Endothelial cell (in vitro differentiated cells): ENCODE data around the gene OR2C3. TPM values are rescaled to one million over a fixed set of nuclear protein-coding genes. Genes with fewer than 3 reads are reported as not detected.

Source experiments
- DNase-seq: peaks from one replicate; pipeline ENCODE4 v3.0.0; 2021; ENCODE audit warnings: low spot score
- H3K27ac Mint-ChIP-seq: one replicate; pipeline ENCODE4 v1.8.0; 2021; ENCODE audit warnings: mixed read lengths, inconsistent platforms; ENCODE audit not compliant: unreplicated experiment
- H3K27me3 Mint-ChIP-seq: one replicate; pipeline ENCODE4 v1.8.0; 2021; ENCODE audit warnings: mild to moderate bottlenecking, moderate library complexity, mixed read lengths, inconsistent platforms; ENCODE audit not compliant: unreplicated experiment
- H3K36me3 Mint-ChIP-seq: one replicate; pipeline ENCODE4 v1.8.0; 2021; ENCODE audit warnings: mild to moderate bottlenecking, low read depth, mixed read lengths, inconsistent platforms; ENCODE audit not compliant: unreplicated experiment
- H3K4me1 Mint-ChIP-seq: one replicate; pipeline ENCODE4 v1.8.0; 2021; ENCODE audit warnings: mild to moderate bottlenecking, mixed read lengths, inconsistent platforms; ENCODE audit not compliant: unreplicated experiment
- H3K4me3 Mint-ChIP-seq: one replicate; pipeline ENCODE4 v1.8.0; 2021; ENCODE audit warnings: mild to moderate bottlenecking, mixed read lengths, inconsistent platforms; ENCODE audit not compliant: unreplicated experiment
- H3K9me3 Mint-ChIP-seq: one replicate; pipeline ENCODE4 v1.8.0; 2021; ENCODE audit warnings: mixed read lengths, inconsistent platforms; ENCODE audit not compliant: unreplicated experiment
- total RNA-seq: library from RNA; stranded (reverse); fragmentation: NEBNext Ultra II Directional; extraction: Animal tissue kit (Norgen Biotek cat#: 25700); gene quantifications from one replicate; pipeline ENCODE4 v1.2.1, GENCODE V29; 2021; ENCODE audit not compliant: unreplicated experiment
- TF ChIP-seq, protein P1 (sequence below): fragments of 200-600 bp; sonication (generic); IDR thresholded peaks from one replicate; pipeline ENCODE4 v1.5.0; 2021; ENCODE audit warnings: antibody characterized with exemption; ENCODE audit not compliant: unreplicated experiment

OR2C3 gene
- total RNA-seq, 1 donor from 2014 or later: not detected

- H3K36me3 Mint-ChIP-seq: no peaks in the 10 kb centered on the region
- no peaks in the 10 kb centered on the region for H3K9me3 Mint-ChIP-seq
- H3K4me1 Mint-ChIP-seq: no peaks in the 10 kb centered on the region
- H3K27me3 Mint-ChIP-seq: peaks cover 2% of the 10 kb centered on the region
- TF ChIP-seq, protein P1, sequence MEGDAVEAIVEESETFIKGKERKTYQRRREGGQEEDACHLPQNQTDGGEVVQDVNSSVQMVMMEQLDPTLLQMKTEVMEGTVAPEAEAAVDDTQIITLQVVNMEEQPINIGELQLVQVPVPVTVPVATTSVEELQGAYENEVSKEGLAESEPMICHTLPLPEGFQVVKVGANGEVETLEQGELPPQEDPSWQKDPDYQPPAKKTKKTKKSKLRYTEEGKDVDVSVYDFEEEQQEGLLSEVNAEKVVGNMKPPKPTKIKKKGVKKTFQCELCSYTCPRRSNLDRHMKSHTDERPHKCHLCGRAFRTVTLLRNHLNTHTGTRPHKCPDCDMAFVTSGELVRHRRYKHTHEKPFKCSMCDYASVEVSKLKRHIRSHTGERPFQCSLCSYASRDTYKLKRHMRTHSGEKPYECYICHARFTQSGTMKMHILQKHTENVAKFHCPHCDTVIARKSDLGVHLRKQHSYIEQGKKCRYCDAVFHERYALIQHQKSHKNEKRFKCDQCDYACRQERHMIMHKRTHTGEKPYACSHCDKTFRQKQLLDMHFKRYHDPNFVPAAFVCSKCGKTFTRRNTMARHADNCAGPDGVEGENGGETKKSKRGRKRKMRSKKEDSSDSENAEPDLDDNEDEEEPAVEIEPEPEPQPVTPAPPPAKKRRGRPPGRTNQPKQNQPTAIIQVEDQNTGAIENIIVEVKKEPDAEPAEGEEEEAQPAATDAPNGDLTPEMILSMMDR: no peak
- DNase-seq: no peak
- no peak overlapping the region for H3K4me3 Mint-ChIP-seq
- H3K27ac Mint-ChIP-seq: no peak overlapping the region
Measured at GRCh38 chr1:247538561-247538960, 2.3 kb upstream of the OR2C3 start.

GRCh38 chr1:247535402-247535801 is 838 bp downstream of the OR2C3 start:
- no peak overlapping the region for H3K27ac Mint-ChIP-seq
- no peak overlapping the region for H3K4me3 Mint-ChIP-seq
- no peaks in the 10 kb centered on the region for H3K9me3 Mint-ChIP-seq
- H3K36me3 Mint-ChIP-seq: no peaks in the 10 kb centered on the region
- TF ChIP-seq, protein P1: no peak
- DNase-seq: no peak
- peaks cover 2% of the 10 kb centered on the region for H3K27me3 Mint-ChIP-seq
- no peaks in the 10 kb centered on the region for H3K4me1 Mint-ChIP-seq

DNA sequence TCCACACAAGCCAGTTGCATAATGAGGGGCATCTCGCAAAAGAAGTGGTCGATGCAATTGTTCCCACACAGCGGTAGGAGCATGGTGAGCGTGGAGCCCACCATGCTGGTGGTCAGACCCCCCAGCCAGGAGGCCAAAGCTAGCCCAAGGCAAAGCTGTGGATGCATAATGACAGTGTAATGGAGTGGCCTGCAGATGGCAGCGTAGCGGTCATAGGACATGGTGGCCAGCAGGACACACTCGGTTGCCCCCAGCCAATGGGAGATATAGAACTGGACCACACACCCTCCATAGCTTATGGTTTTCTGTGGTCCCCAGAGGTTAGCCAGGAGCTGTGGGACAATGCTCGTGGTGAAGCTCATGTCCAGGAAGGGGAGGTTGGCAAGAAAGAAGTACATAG is 4.3 kb downstream of the OR2C3 start:
- H3K27me3 Mint-ChIP-seq: no peaks in the 10 kb centered on the region
- DNase-seq: no peak
- TF ChIP-seq, protein P1: no peak
- H3K4me3 Mint-ChIP-seq: no peak overlapping the region
- no peaks in the 10 kb centered on the region for H3K9me3 Mint-ChIP-seq
- no peak overlapping the region for H3K27ac Mint-ChIP-seq
- H3K36me3 Mint-ChIP-seq: no peaks in the 10 kb centered on the region
- no peaks in the 10 kb centered on the region for H3K4me1 Mint-ChIP-seq

GRCh38 chr1:247530785-247531184 is 5.5 kb downstream of the OR2C3 start:
- TF ChIP-seq, protein P1: no peak
- H3K27ac Mint-ChIP-seq: no peak overlapping the region
- no peaks in the 10 kb centered on the region for H3K27me3 Mint-ChIP-seq
- DNase-seq: no peak
- H3K4me3 Mint-ChIP-seq: no peak overlapping the region
- H3K4me1 Mint-ChIP-seq: no peaks in the 10 kb centered on the region
- H3K36me3 Mint-ChIP-seq: no peaks in the 10 kb centered on the region
- no peaks in the 10 kb centered on the region for H3K9me3 Mint-ChIP-seq

DNA sequence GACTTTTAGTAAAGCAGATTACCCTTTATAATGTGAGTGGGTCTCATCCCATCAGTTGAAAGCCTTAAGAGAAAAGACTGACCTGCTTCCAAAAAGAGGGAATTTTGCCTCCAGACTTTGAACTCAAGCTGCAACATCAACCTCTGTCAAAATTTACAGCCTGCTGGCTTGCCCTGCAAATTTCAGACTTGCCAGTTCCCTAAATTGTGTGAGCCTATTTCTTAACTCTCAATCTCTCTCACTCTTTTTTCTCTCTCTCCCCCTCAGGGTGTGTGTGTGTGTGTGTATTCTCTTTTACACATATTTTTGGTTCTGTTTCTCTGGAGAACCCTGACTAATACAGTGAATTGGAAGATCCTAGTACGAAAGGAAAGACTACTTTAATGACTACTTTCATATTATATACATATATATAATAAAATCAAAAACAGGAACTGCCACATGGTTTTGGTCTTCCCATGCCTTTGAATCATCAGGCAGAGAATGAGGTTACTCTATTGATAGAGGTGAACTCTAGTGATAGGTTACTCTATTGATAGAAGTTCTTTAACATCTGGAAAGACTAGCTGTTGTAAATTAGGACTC is 6.4 kb downstream of the OR2C3 start:
- Mint-ChIP-seq H3K36me3 (no peaks in the 10 kb centered on the region), H3K27ac (no peak overlapping the region), H3K4me3 (no peak overlapping the region), H3K4me1 (no peaks in the 10 kb centered on the region), H3K9me3 (no peaks in the 10 kb centered on the region), H3K27me3 (no peaks in the 10 kb centered on the region)
- TF ChIP-seq, protein P1: no peak
- DNase-seq: no peak
